GOT3 (cell line): ENCODE results near the gene RGR.
A peak's percentile ranks its signal among the peaks of the same experiment; 100 is the strongest.
"Not testable (repeated sequence)": the region's sequence is repeated elsewhere in the genome, so short reads cannot be mapped to it uniquely, and the experiment has no call there.

ENCODE experiments used
- DNase-seq: peaks from one replicate; lab custom pipeline; 2025; ENCODE audit warnings: mixed read lengths; lab: John Stamatoyannopoulos, UW

Gene RGR

DNA sequence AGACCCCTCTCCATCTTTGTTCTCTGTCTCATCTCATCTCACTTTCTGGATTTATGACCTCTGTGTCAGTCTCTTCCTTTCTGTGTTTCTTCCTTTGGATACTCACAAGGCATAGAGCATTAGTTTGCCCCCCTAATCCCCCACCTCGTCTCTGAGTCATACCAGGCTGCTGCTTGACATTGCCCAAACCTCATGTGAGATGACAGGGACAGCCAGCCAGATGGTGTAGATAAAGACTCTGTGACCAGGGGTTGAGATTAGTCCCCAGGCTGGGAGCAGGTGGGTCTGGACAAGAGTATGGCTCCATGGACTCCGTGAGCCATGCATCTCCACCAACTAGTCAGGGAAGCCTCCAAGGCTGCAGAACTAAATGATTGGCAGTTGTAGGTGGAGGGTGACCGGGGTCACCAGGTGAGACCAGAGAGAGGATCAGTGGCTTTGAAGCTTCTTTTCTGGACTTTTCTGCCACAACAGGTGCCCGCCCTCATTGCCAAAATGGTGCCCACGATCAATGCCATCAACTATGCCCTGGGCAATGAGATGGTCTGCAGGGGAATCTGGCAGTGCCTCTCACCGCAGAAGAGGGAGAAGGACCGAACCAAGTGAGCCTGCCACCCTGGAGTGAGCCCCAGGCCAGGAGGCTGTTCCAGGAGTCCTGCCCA, 13.3 kb downstream of the RGR start:
- DNase-seq = no peak

DNA sequence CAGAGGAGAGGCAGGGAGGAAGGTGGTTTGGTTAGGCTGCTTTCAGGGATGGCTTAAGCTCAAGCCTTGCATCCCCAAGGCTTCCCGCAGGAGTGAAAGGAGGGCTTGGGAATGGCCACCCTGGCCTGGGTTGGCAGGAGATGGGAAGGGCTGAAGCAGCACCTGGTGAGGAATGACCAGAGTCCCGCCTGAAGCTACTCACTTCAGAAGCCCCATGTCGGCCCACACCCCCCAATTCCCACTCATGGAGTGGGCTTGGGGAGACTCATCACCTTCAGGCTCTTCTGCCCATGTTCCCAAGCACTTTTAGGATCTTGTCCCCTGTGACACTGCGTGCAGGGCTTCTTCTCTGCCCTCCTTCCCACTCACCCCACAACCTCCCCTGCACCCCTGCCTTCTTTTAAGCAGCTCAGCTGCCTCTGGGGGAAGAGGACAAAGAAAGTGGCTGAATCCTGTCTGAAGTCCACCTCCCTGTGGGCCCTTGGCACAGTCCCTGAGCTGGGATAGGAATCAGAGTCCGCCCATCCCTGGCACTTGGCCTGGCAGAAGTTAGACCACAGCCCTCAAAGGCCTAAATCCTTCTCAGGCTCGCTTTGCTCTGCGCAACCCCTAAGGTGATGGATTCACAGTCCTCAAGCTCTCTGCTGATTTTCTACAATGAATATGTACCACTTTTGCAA, 16.5 kb downstream of the RGR start:
- DNase-seq = no peak

DNA sequence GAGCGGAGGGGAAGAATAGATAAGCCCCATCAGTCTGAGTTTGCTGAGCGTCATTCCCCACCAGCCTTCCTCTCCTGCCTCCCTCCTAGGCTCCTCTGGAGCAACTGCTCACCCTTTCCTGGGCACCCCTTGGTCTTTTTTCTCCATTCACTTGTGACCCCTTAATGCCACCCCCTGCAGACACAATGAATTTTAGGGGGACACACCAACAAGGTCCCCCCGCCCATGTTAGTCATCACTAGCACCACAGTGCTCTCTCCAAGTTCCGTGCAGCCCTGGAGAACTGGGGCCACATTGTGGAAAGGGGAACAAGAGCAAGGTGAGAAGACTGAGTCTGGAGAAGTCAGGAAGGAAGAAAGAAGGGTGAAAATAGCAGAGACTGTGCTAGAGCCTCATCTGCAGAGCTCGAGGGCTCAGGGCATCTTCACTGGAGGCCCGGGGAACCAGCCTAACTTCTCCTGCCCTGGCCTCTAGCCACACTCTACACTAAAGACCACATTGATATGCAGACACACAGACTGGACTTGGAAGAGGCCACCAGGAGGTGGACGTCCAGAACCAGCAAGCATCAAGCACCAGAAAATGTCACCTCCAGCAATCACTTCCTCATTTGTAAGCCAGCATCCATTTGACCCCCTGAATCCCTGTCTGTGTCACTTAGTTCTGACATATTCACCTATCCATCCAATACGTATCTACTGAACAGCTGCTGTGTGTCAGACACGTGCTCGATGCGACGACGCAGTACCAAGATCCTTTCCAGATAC, 17.5 kb downstream of the RGR start:
- DNase-seq = no peak

DNA sequence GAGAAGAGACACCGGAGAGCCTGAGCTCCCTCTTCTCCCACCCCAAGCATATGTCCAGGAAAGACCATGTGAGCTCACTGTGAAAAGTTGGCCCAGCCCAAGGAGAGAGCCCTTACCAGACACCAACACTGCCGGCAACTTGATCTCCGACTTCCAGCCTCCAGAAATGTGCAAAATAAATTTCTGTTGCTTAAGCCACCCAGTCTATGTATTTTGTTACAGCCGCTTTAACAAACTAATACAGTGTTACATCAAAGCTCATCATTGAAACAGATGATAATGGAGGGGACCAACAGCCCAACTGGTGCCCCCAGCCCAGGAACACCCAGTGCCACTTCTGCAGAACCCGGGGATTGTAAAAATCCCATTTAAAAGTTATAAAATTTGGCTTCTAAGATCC, 18.9 kb downstream of the RGR start:
- DNase-seq = no peak

DNA sequence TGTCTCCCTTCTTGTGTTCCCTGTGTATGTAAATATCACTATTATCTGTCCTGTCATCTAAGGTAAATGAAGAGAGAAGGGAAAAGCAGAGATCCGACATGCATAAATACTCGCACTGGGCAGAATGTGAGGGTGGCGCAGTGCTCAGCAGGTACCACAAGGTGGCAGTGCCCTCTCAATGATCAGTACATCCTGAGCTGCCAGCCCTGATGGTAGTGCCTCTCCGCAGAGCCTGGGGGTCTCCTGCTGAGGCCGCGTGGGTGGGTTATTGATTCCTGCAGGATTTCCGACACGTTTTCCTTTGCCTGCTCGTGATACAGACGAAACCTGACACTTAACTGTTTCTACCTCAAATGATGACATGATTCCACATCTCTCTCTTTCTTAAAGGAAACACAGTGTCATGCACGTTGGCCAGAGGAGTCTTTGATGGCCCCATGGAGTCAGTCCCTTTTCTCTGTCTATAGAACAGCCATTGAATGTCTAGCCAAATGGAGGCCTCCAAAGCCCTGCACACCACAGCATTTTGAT, 19.8 kb downstream of the RGR start:
- peak; percentile 17 for DNase-seq

DNA sequence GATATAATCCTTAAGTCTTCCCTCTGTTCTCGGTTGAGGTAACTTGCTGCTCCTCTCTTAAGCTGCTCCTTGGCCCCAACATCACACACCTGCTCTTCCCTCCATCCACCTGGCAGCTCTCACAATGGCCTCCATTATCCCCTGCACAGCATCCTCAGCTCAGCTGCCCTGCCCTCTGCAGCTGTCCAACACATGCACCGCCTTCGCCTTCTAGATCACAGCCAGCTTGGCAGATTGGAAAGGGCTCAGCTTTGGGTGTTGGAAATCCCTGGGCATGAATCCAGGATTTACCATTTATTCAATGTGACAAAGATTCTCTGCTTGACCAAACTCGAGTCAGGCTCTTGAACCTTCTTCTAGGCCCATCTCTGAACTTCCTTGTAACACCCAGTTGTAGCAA, 20.6 kb downstream of the RGR start:
- DNase-seq = no peak

DNA sequence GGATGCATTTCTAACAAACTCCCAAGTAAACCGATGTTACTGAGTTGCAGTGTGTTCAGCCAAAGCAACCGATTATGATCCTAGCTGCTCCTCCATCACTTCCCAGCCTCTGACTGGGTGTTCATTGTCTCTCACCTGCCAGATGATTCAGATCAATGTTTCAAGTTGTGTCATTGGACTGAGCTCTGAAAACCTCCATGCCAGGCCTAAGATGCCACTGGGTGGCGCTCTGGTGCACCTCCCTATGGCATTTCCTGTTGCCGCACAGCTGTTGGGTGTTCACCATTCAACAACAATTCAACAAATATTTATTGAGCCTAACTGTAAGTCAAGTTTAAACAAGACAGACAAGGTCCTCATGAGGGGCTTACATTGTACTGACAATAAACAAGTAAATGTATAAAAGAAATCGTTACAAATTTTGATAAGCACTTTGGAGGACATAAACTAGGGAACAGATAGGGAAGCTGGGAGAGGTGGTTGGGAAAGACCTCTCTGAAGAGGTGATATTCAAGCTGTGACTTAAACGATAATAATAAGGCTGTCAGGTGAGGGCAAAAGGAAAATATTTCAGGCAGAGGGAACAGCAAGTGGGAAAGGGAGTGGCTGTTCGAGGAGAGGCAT, 22.8 kb downstream of the RGR start:
- DNase-seq = no peak

DNA sequence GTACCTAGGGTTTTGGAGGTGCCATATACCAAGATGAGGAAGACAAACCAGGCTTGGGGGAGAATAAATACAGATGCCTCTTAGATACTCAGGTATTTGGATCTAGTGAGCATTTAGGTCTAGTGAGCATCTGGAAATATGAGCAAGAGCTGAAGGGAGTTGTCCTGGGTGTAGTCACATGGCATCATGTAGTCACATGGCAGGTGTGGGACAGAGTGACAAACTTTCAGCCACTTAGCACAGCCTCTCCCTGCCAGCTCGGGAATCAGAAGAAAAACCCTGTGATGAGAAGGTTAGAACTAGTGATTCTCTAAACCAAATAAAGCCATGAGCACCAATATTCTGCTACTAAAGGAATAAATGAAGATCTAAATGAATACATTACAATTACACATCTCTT, 24.3 kb downstream of the RGR start:
- no peak for DNase-seq

DNA sequence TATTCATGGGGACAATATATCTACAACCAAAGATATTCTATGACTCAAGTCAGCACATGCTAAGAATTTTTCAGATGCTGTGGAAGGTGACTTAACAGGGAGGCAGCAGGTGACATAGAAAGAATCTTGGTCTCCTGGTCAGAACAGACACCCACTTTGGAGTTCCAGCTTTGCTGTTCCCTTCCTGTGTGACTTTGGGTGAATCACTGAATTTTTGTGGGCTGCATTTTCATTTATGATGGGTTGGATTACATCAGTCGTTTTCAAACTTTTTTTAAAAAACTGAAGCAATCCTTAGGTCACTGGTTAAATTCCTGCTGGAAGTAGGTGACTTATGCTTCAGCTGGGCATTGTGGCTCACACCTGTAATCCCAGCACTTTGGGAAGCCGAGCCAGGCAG, 24.9 kb downstream of the RGR start:
- DNase-seq = no peak

DNA sequence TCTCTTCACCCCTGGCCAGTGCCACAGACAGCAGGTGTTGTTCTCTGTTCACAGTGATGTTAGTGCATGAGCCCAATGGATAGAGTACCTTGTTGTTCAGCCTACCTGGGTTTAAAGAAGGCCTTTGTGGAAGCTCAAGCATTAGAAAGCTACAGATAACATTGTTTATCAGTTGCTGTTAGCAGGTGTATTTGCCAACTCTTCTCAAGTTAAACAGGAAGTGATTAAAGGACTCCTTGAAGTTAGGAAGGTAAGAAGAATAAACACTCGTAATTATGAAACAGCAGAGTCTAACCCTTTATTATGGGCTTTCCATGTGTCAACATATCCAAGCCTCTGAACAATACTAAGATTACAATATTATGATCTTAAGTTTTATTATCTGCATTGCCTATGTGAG, 25.9 kb downstream of the RGR start:
- DNase-seq = no peak

DNA sequence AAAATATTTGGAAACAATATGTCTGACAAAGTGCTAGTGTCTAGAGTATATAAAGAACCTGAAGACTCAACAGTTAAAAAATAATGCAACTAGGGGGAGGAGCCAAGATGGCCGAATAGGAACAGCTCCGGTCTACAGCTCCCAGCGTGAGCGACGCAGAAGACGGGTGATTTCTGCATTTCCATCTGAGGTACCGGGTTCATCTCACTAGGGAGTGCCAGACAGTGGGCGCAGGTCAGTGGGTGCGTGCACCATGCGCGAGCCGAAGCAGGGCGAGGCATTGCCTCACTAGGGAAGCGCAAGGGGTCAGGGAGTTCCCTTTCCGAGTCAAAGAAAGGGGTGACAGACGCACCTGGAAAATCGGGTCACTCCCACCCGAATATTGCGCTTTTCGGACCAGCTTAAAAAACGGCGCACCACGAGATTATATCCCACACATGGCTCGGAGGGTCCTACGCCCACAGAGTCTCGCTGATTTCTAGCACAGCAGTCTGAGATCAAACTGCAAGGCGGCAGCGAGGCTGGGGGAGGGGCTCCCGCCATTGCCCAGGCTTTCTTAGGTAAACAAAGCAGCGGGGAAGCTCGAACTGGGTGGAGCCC, 35.1 kb downstream of the RGR start:
- not testable (repeated sequence) for DNase-seq

DNA sequence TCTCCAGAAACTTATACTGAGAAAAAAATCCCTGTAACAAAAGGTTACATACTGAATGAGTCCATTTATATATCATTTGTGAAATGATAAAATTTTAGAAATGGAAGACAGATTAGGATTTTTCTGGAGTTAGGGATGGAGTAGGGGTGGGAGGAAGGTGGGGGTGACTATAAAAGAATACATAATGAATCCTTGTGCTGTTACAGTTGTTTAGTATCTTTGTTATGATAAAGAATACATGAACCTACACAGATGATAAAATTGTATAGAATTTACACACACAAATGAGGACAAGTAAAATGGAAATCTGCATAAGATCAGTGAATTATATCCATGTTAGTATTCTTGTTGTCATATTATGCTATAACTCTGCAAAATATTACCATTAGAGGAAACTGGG, 41.8 kb downstream of the RGR start:
- DNase-seq = no peak

DNA sequence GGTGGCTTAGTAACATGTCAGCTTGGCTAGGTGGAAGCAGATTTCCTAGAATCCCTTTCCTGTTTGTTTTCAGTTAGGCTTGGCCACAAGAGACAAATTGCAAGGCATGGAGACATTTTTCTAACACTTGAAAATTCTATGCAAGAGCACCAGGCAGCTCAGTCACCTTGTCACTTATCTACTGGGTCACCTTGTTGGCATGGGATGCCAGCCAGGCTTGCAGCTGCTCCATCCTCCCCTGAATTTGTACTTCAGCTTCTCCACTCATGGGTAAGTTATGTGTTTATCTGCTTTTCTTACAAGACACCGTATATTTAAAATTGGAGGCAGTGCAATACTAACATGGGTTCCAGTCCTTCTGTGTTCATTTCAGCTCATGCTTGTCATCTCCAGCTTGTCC, 43.3 kb downstream of the RGR start:
- no peak for DNase-seq

DNA sequence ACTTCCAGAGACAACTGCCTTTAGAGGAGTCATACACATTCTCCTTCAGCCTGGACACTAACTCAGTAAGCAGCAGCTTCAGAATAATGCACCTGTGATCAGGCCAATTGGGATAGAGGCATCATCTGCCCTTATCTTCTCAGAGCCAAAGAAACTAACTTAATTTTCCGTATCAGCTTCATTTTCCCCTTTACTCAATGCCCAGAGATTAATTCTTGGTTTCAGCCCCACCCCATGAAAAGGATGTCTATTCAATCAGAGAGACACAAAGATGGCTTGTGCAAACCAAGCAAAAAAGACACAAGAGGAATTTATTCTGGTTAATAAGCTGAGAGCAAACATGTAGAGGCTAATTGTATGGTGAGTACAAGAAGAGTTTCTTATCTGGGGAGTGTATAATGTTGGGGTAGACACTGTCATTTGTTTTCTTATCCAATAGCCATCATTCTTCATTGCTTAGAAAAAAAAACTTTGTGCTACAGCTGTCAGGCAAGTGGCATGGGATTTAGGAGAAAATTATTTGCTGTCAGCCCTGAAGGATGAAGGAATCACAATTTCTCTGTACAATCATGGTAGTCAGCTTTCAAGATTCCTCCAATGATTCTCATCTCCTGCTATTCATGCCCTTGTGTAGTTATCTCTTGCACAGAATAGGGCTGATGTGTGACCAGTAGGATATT, 44.8 kb downstream of the RGR start:
- DNase-seq = no peak

DNA sequence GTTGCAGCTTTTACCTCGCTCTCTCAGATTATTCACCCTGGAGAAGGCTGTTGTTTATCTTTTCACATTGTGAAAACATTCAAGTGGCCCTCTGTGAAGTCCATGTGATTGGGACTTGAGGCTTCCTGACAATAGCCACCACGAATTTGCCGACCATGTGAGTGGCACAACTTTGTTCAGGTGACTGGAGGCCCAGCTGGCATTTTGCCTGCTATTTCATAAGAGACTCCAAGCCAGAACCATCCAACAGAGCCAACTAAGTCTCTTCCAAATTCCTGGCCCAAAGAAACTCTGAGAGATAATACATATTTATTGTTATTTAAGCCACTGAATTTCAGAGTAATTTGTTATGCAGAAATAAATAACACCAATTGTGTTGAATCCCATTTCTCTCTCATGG, 45.4 kb downstream of the RGR start:
- DNase-seq = no peak

DNA sequence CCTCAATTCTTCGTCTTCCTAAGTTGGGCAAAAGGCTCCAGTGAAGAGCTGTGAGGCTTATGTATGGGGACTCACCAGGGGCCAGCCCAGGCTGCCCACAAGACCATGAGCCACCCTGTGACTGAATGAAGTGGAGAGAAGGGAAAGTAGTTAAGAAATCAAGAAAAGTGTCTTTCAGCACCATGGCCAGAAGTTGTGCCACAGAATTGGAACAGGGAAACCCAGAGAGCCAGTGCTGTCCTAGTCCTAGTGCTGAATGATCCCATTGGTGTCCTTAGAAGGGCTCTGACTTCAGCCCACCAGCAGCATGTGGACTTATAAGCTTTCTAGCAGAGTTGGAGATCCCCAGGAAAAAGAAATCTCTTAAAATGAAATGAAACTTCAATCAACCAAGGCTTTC, 46.5 kb downstream of the RGR start:
- DNase-seq = no peak

DNA sequence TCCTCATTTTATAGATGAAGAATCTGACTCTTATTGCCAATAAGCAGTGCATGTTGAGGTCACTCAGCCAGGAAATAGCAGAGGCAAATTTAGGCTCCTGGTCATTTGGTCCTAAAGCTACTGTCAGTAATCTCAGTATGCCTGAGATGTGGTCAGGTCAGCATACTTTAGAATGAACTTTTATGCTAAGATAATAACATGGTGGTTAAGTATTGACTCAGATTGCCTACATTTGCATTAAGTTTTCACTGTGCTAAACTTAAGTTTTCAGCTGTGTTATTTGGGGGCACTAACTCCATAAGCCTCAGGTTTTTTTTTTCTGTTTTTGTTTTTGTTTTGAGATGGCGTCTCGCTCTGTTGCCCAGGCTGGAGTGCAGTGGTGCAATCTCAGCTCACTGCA, 47.6 kb downstream of the RGR start:
- no peak for DNase-seq

DNA sequence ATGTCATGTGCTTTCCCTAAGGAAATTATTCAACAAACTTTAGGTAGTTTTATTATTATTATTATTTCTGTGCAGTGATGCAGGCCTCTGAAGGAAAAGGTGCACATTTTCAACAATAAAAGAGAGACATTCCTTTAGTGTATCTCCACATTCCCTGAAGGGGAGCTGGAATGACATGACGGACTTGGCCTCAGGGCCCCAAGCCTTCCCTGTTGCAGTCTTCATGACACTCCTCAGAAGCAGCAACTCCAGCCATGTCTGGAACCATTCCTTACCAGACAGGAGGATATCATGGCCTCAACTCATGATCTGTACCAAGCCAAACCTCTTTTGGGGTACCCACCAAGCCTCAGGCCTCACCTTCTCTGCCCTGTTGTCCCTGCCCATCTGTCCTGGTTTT, 48.3 kb downstream of the RGR start:
- DNase-seq = no peak

DNA sequence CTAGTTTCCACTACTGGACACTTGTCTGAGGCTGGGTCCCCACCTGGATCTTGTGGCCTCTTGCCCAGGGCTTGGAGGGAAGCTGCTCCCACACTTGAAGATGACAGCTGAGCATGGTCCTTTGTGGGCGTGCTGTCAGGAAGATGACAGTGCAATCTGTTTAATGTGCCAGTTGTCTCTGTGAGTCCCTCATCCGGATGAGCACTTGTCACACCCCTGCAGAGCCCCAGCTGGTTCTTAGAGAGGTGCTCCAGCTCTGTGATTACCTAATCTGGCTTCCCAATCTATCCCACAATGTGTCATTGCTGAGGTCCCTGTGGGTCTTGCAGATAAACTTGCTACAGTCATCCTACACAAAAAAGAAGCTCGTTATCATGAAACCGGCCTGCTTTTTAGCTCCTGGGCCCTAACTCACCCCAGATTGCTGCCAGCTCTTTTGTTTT, 48.7 kb downstream of the RGR start:
- DNase-seq = no peak

DNA sequence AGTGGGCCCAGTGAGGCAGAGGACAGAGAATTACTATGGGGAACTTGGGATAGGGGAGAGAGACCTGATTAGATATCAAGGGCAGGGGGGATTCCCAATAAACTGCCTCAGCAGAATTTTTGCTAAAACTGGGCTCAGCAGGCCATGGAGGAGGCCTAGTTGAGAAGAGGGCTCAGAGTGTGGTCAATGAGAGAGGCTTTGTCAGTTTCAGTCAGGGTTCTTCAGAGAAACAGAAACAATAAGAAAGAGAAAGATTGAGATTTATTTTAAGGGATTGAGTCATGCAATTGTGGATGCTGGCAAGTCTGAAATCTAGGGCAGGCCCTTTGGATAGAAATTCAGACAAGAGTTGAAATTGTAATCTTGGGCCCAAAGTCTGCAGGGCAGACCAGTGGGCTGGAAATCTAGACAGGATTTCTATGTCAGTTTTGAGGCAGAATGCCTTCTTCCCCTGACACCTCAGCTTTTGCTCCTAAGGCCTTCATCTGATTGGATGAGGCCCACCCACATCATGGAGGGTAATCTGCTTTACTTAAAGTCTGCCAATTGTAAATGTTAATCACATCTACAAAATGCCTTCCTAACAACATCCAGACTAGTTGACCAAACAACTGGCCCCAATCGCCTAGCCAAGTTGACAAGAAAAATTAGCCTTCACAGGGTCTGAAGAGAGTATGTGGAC, 50.1 kb downstream of the RGR start:
- DNase-seq = no peak
